Central memory CD8-positive, alpha-beta T cell (primary cell): ENCODE data around the gene GRIN2C.

ENCODE experiments used
- ATAC-seq: fragments of 150-1000 bp; cut with Tn5 transposase; replicated peaks from 2 replicates; pipeline ENCODE4 v1.10.0; 2022; ENCODE audit warnings: mild to moderate bottlenecking, moderate FRiP score, moderate number of reproducible peaks; ENCODE audit not compliant: poor library complexity, severe bottlenecking; ENCODE audit errors: extremely low read depth
- DNase-seq, 2 donors: peaks; one replicate each; pipeline ENCODE4 v3.0.0; 2021; ENCODE audit warnings: low spot score in 2 of 2
- H3K27ac Mint-ChIP-seq: one replicate; pipeline ENCODE4 v1.8.0; 2022; ENCODE audit warnings: low read depth, mild to moderate bottlenecking, moderate library complexity, mixed read lengths
- H3K27me3 Mint-ChIP-seq: one replicate; pipeline ENCODE4 v1.8.0; 2022; ENCODE audit warnings: mixed read lengths
- H3K36me3 Mint-ChIP-seq: one replicate; pipeline ENCODE4 v1.8.0; 2022; ENCODE audit warnings: mild to moderate bottlenecking, moderate library complexity, mixed read lengths; ENCODE audit not compliant: insufficient read depth
- H3K4me1 Mint-ChIP-seq: one replicate; pipeline ENCODE4 v1.8.0; 2022; ENCODE audit warnings: mixed read lengths
- H3K4me3 Mint-ChIP-seq: one replicate; pipeline ENCODE4 v1.8.0; 2022; ENCODE audit warnings: mild to moderate bottlenecking, moderate library complexity, mixed read lengths
- H3K9me3 Mint-ChIP-seq: one replicate; pipeline ENCODE4 v1.8.0; 2022; ENCODE audit warnings: mixed read lengths

The GRIN2C gene

GRCh38 chr17:74857191-74857590, 2.5 kb downstream of the GRIN2C start:
- Mint-ChIP-seq H3K9me3 (no peaks in the 10 kb centered on the region), H3K36me3 (peaks cover 7% of the 10 kb centered on the region), H3K27ac (no peak overlapping the region), H3K4me1 (peaks cover 29% of the 10 kb centered on the region), H3K4me3 (no peak overlapping the region), H3K27me3 (peaks cover 84% of the 10 kb centered on the region)
- DNase-seq: no peak
- ATAC-seq: no peak

- ATAC-seq: no peak
- no peak overlapping the region for H3K4me3 Mint-ChIP-seq
- peaks cover 89% of the 10 kb centered on the region for H3K27me3 Mint-ChIP-seq
- peaks cover 30% of the 10 kb centered on the region for H3K4me1 Mint-ChIP-seq
- no peak for DNase-seq
- no peaks in the 10 kb centered on the region for H3K9me3 Mint-ChIP-seq
- no peak overlapping the region for H3K27ac Mint-ChIP-seq
- H3K36me3 Mint-ChIP-seq: peaks cover 7% of the 10 kb centered on the region
Observed at GRCh38 chr17:74856112-74856511, 3.6 kb downstream of the GRIN2C start.

GRCh38 chr17:74855323-74855722, 4.4 kb downstream of the GRIN2C start:
- ATAC-seq: no peak
- H3K27me3 Mint-ChIP-seq: peaks cover 90% of the 10 kb centered on the region
- DNase-seq: no peak
- H3K36me3 Mint-ChIP-seq: peaks cover 7% of the 10 kb centered on the region
- no peak overlapping the region for H3K4me3 Mint-ChIP-seq
- H3K4me1 Mint-ChIP-seq: peaks cover 28% of the 10 kb centered on the region
- H3K9me3 Mint-ChIP-seq: no peaks in the 10 kb centered on the region
- no peak overlapping the region for H3K27ac Mint-ChIP-seq

GRCh38 chr17:74854792-74855191, 4.9 kb downstream of the GRIN2C start:
- Mint-ChIP-seq H3K27me3 (peaks cover 89% of the 10 kb centered on the region), H3K4me3 (no peak overlapping the region), H3K4me1 (peaks cover 24% of the 10 kb centered on the region), H3K9me3 (no peaks in the 10 kb centered on the region), H3K27ac (no peak overlapping the region), H3K36me3 (peaks cover 7% of the 10 kb centered on the region)
- DNase-seq (no peak), ATAC-seq (no peak)

- peaks cover 5% of the 10 kb centered on the region for H3K36me3 Mint-ChIP-seq
- peaks cover 18% of the 10 kb centered on the region for H3K4me1 Mint-ChIP-seq
- DNase-seq (no peak), ATAC-seq (no peak)
- peaks cover 79% of the 10 kb centered on the region for H3K27me3 Mint-ChIP-seq
- H3K9me3 Mint-ChIP-seq: no peaks in the 10 kb centered on the region
- H3K27ac Mint-ChIP-seq: no peak overlapping the region
- no peak overlapping the region for H3K4me3 Mint-ChIP-seq
Observed at GRCh38 chr17:74853669-74854068, 6.0 kb downstream of the GRIN2C start.

- peaks cover 5% of the 10 kb centered on the region for H3K36me3 Mint-ChIP-seq
- peak overlapping the region; percentile 62 for H3K4me3 Mint-ChIP-seq
- H3K27ac Mint-ChIP-seq: no peak overlapping the region
- ATAC-seq: no peak
- H3K27me3 Mint-ChIP-seq: peaks cover 72% of the 10 kb centered on the region
- H3K9me3 Mint-ChIP-seq: no peaks in the 10 kb centered on the region
- DNase-seq: no peak
- peaks cover 17% of the 10 kb centered on the region for H3K4me1 Mint-ChIP-seq
Observed at GRCh38 chr17:74853048-74853397, 6.7 kb downstream of the GRIN2C start.

- peaks cover 17% of the 10 kb centered on the region for H3K4me1 Mint-ChIP-seq
- no peak overlapping the region for H3K27ac Mint-ChIP-seq
- DNase-seq (no peak), ATAC-seq (peak; percentile 68)
- H3K36me3 Mint-ChIP-seq: peaks cover 5% of the 10 kb centered on the region
- H3K4me3 Mint-ChIP-seq: peak overlapping the region; percentile 62
- no peaks in the 10 kb centered on the region for H3K9me3 Mint-ChIP-seq
- peaks cover 66% of the 10 kb centered on the region for H3K27me3 Mint-ChIP-seq
Observed at GRCh38 chr17:74852237-74853047, 7.2 kb downstream of the GRIN2C start.

- Mint-ChIP-seq H3K27me3 (peaks cover 59% of the 10 kb centered on the region), H3K27ac (no peak overlapping the region), H3K9me3 (no peaks in the 10 kb centered on the region), H3K36me3 (peaks cover 8% of the 10 kb centered on the region), H3K4me1 (peaks cover 17% of the 10 kb centered on the region), H3K4me3 (peak overlapping the region; percentile 8)
- ATAC-seq: no peak
- DNase-seq: no peak
Observed at GRCh38 chr17:74851612-74852236, 8.0 kb downstream of the GRIN2C start.

- DNase-seq: no peak
- ATAC-seq: no peak
- peaks cover 51% of the 10 kb centered on the region for H3K27me3 Mint-ChIP-seq
- H3K9me3 Mint-ChIP-seq: no peaks in the 10 kb centered on the region
- H3K4me1 Mint-ChIP-seq: peaks cover 17% of the 10 kb centered on the region
- no peak overlapping the region for H3K27ac Mint-ChIP-seq
- peaks cover 8% of the 10 kb centered on the region for H3K36me3 Mint-ChIP-seq
- H3K4me3 Mint-ChIP-seq: peak overlapping the region; percentile 8
Observed at GRCh38 chr17:74850914-74851313, 8.8 kb downstream of the GRIN2C start.

GRCh38 chr17:74850310-74850709, 9.4 kb downstream of the GRIN2C start:
- Mint-ChIP-seq H3K27me3 (peaks cover 45% of the 10 kb centered on the region), H3K4me1 (peaks cover 17% of the 10 kb centered on the region), H3K4me3 (no peak overlapping the region), H3K36me3 (peaks cover 8% of the 10 kb centered on the region), H3K9me3 (no peaks in the 10 kb centered on the region), H3K27ac (no peak overlapping the region)
- DNase-seq (no peak), ATAC-seq (no peak)

GRCh38 chr17:74848656-74849399, 10.9 kb downstream of the GRIN2C start:
- Mint-ChIP-seq H3K9me3 (no peaks in the 10 kb centered on the region), H3K36me3 (peaks cover 5% of the 10 kb centered on the region), H3K4me3 (no peak overlapping the region), H3K27ac (no peak overlapping the region), H3K4me1 (peaks cover 17% of the 10 kb centered on the region), H3K27me3 (peaks cover 30% of the 10 kb centered on the region)
- DNase-seq: no peak
- ATAC-seq: no peak

- peaks cover 15% of the 10 kb centered on the region for H3K27me3 Mint-ChIP-seq
- H3K27ac Mint-ChIP-seq: no peak overlapping the region
- peaks cover 12% of the 10 kb centered on the region for H3K36me3 Mint-ChIP-seq
- ATAC-seq (no peak), DNase-seq (no peak)
- H3K4me1 Mint-ChIP-seq: peaks cover 7% of the 10 kb centered on the region
- H3K9me3 Mint-ChIP-seq: no peaks in the 10 kb centered on the region
- no peak overlapping the region for H3K4me3 Mint-ChIP-seq
Observed at GRCh38 chr17:74846621-74847020, 13.1 kb downstream of the GRIN2C start.

GRCh38 chr17:74843352-74843627, 16.4 kb downstream of the GRIN2C start:
- H3K27me3 Mint-ChIP-seq: no peaks in the 10 kb centered on the region
- peaks cover 18% of the 10 kb centered on the region for H3K4me1 Mint-ChIP-seq
- no peak for DNase-seq
- H3K9me3 Mint-ChIP-seq: no peaks in the 10 kb centered on the region
- no peak overlapping the region for H3K4me3 Mint-ChIP-seq
- H3K36me3 Mint-ChIP-seq: peaks cover 17% of the 10 kb centered on the region
- ATAC-seq: no peak
- no peak overlapping the region for H3K27ac Mint-ChIP-seq
